GM21737 (cell line): ENCODE results near the gene C16orf82.
"Not testable (repeated sequence)": the region's sequence is repeated elsewhere in the genome, so short reads cannot be mapped to it uniquely, and the experiment has no call there.

Source experiments
- ATAC-seq: cut with Tn5 transposase; IDR thresholded peaks from one replicate; pipeline ENCODE4 v1.9.1; 2021; ENCODE audit warnings: mild to moderate bottlenecking, moderate library complexity; ENCODE audit not compliant: unreplicated experiment

The C16orf82 gene

DNA sequence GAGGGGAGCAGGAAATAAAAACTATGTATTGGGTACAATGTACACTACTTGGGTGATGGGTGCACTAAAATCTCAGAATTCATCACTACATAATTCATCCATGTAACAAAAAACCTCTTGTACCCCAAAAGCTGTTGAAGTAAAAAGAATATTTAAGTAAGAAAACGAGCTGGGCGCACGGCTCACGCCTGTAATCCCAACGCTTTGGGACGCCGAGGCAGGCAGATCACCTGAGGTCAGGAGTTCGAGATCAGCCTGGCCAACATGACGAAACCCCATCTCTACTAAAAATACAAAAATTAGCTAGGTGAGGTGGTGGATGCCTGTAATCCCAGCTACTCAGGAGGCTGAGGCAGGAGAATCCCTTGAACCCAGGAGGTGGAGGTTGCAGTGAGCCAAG, 19.3 kb downstream of the C16orf82 start:
- not testable (repeated sequence) for ATAC-seq

- no peak for ATAC-seq
Measured at GRCh38 chr16:27088216-27088615, 21.5 kb downstream of the C16orf82 start.

DNA sequence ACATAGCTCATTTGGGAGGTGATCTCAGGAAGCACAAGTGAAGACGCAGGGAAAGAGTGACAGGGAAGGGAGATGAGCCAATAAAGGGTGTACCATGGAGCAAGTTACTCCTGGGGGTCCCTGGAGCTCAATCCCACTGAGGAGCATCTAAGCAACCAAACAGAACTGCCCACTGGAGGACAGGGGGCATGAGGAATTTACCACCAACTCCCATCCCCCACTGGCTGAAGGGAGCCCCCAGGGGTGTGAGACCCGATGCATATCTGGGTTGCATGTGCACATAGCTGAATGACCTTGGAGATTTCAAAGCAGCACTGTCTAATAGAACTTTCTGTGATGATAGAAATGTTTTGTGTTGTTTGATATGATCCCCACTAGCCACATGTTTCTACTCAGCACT, 29.6 kb downstream of the C16orf82 start:
- no peak for ATAC-seq

GRCh38 chr16:27097800-27098230, 31.1 kb downstream of the C16orf82 start:
- no peak for ATAC-seq

- no peak for ATAC-seq
Measured at GRCh38 chr16:27098366-27099049, 31.8 kb downstream of the C16orf82 start.

DNA sequence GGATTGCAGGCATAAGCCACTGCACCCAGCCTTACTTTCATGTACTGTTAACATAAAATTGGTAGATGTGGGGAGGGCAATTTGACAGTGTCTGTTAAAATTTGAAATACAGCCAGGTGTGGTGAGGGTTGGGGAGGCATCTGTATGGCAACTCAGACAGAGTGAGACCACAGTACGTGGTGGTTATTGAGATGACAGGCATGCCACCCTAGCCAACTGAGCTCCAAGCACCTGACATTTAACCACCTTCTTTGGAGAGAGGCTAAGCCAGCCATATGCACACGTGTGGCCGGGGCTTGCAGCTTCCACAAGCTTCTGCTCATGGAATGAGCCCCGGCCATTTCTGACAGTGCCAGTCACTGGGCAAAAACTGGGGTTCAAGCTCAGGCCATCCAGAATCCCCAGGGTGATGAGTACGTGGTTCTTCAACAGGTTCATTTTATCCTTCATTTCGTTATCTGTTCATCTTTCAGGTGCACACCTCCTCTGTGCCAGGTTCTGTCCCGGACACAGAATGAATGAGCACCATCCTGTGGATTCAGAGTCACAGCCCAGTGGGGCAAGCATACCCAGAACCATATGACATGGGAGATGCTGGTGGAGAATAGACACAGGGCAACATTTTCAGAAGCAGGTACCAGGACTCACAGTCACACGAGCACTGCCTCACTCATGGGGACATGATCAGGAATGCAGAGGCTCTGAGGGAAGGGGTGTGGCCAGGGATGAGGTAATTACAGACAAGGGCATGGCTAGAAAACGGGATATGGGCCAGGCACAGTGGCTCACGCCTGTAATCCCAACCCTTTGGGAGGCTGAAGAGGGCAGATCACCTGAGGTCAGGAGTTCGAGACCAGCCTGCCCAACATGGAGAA, 36.2 kb downstream of the C16orf82 start:
- ATAC-seq: no peak

DNA sequence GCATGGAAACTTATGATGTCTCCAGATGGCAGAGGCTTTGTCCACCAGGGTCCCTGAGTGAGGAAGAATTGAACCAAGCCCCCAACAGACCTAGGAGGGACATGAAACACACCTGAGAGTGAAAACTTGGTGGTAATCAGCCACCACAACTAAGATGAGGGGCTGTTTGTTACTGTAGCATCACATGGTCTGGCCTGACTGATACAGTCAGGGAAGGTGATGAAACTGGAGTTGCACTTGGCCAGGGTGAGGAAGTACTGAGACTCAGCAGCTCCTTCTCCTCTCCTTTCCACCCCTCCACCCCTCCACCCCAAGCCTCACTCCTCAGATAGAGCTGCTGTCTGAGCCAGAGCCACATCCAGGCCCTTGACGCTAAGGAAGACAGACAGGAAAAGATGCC, 37.2 kb downstream of the C16orf82 start:
- ATAC-seq: no peak

DNA sequence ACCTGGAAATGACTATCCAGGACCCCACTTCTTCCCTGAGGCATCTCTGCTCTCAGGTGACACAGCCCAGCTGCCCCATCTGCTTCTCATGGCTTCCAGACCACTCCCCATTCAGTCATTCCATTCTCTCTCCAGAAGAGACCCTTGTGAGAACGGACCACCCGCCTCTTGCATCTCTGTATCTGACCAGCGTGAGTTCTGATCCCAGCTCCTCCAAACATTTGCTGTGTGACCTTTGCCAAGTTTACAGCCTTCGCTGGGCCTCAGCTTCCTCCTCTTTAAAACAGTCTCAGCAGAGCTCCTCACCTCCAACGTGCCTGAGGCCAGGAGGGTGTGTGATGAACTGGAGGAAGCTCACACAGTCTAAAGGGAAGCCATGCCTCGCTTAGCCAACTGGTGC, 39.6 kb downstream of the C16orf82 start:
- no peak for ATAC-seq

- no peak for ATAC-seq
Measured at GRCh38 chr16:27107185-27107592, 40.5 kb downstream of the C16orf82 start.

GRCh38 chr16:27108051-27108770, 41.5 kb downstream of the C16orf82 start:
- no peak for ATAC-seq

DNA sequence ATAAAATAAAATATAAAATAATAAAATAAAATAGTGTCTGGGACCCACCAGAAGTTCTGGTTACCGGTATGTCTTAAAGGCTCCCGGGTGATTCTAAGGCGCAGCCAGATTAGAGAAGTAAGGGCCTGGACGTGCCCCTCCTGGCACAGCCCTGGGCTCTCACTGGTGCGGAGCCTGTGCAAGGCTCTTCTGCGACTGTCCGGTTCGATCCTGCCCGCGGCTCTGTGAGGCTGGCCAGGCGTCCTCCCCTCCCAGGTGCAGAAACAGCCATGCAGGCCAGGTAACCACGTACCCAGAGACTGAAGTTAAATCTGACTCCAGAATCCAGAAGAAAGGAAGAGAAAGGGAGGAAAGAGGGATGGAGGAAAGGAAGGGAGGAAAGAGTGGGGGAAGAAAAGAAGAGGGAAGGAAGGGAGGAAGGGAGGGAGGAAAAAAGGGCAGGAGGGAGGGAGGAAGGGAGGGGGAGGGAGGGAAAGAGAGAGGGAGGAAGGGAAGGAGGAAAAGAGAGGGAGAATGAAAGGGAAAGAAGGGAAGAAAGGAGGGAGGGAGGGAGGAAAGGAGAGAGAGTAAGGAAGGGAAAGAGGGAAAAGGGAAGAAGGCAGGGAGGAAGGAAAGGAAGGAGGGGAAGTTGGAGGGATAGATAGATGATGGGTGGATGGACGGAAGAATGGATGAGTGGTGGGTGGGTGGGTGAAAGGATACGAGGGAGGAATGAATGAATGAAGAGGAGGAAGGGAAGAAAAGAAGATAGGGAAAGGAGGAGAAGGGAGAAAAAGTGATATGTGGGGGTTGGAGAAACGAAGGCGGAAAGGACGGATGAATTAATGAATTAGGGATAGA, 42.3 kb downstream of the C16orf82 start:
- ATAC-seq: no peak

DNA sequence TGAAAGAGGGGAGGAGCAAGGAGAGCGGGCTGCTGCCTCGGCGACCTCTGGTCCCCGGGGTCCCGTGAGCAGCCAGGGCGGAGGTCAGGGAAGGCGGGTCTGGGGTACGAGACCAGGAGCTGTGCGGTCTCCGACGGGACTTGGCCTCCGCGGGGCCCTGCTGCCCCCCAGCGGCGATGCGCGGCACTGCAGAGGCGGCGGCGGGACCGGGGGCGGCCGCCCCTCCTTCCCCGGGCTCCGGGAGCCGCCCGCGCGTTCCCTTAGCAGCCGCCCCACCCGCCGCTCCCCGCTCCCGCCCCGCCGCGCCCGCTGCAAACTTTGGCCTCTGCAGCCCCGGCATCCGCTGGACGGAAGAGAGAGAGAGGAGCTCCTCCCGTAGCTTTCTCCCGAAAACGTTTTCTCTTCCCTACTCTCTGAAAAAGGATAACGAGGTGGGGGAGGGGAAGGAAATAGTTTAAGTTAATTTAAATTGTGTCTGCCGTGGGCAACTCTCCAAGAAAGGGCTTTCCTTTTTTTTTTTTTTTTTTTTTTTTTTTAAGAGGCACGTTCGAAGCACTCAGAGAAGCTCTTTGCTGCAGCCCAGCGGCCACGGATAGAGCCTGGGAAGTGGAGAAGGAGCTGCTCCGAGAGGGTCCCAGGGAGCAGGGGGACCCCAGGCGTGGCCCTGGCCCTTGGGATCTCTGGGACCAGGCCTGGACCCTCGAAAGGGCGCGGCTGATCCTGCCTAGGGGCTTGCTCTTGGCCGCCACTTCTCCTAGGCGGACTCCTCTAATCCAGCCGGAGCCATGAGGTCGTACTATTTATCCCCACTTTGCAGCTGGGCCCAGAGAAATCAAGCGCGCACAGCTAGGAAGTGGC, 43.2 kb downstream of the C16orf82 start:
- no peak for ATAC-seq

GRCh38 chr16:27110524-27110896, 43.8 kb downstream of the C16orf82 start:
- ATAC-seq: no peak

DNA sequence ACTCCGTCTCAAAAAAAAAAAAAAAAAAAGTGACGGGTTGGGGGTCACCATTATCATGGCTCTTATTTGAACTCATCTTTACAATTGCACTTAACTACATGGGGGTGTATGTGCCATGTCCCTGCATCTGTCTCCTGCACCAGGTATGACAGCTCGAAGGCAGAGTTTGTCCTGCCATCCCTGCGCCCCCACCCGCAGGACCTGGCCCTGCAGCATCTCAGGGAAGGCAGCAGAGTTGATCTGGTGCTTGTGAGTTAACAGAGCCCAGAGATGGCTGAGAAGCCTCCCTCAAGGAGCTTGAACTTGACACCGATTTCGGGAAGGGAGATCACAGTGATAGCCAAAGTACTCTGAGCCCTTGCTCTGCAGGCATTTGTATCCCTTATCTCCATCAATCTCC, 44.8 kb downstream of the C16orf82 start:
- no peak for ATAC-seq

- no peak for ATAC-seq
Measured at GRCh38 chr16:27112093-27112811, 45.5 kb downstream of the C16orf82 start.

GRCh38 chr16:27113341-27113841, 46.7 kb downstream of the C16orf82 start:
- peak; percentile 50 for ATAC-seq

DNA sequence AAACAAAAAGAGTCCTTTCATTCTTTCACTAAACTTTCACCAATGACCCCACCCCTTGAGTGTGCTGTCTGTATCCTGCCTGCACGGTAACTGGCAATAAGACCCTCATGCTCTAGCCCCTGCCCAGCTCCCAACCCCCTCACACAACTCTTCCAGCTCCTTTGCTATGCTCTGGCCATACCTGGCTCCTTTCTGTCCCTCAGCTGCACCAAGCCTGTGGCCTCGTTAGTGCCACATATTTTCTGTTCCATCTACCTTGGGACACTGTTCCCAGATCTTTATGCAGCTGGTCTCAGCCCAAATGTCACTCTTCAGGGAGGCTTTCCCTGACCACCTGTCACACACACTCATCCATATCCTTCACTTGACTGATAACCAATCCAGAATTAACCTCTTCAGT, 47.3 kb downstream of the C16orf82 start:
- no peak for ATAC-seq

DNA sequence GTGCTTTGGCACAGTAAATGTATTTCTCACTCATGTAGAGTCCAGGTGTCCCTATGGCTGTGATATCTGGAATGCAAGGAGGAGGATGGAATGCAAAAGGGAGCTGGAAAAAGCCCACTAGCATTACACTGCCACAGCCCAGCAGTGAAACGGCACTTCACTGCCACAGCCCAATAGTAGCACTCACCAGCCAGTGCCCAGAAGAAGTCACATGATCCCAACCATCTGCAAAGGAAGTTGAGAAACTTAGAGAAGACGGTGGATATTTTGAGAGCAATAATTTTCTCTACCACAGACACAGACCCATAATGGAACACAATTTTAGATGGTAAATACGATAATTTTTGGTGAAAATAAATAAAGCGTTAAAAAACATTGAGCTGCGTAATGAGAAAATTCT, 51.8 kb downstream of the C16orf82 start:
- ATAC-seq: no peak
